ENCODE results near the gene DEFB129. TPM values are rescaled to one million over a fixed set of nuclear protein-coding genes. Genes with fewer than 3 reads are reported as not detected.

DEFB129 gene
- total and polyA plus RNA-seq, 2 experiments from 2014 or later, result not detected

- H3F3A ChIP-seq (replicated peaks; ENCODE audit: low read depth), result peaks cover 22% of the 10 kb centered on the region
Observed at GRCh38 chr20:278607-279571, 51.8 kb downstream of the DEFB129 start.

More at GRCh38 chr20:278607-279571, 51.8 kb downstream of the DEFB129 start:
- peak overlapping the region; percentile 92 for H3K27ac ChIP-seq (ENCODE audit: low read depth)
- peak overlapping the region; percentile 77 for H3K4me2 ChIP-seq
- H3K27me3 Mint-ChIP-seq (ENCODE audit: insufficient read depth, low read depth, poor library complexity), result peaks cover 12% of the 10 kb centered on the region
- H3K36me3 ChIP-seq (ENCODE audit: insufficient read depth), result 0 out of 2 replicates have a peak, but pooled peaks cover 4% of the 10 kb centered on the region
- H4K20me1 ChIP-seq (replicated peaks; ENCODE audit: insufficient read depth), result peaks cover 11% of the 10 kb centered on the region
- peak overlapping the region; percentile 70 for H3K4me3 Mint-ChIP-seq
- DNase-seq (ENCODE audit: low spot score) (peak; percentile 90), ATAC-seq (peak; percentile 70)
- peak overlapping the region; percentile 63 for H2AFZ ChIP-seq
- no peaks in the 10 kb centered on the region for H3K27me3 ChIP-seq (ENCODE audit: insufficient read depth)
- peak overlapping the region; percentile 50 for H3K4me3 ChIP-seq
- H3K4me1 Mint-ChIP-seq, result peaks cover 8% of the 10 kb centered on the region
- peaks cover 63% of the 10 kb centered on the region for H3K36me3 Mint-ChIP-seq (ENCODE audit: low read depth)
- H3K9me3 Mint-ChIP-seq, result 0 out of 3 replicates have a peak, but pooled peaks cover 7% of the 10 kb centered on the region
- peak overlapping the region; percentile 83 for H3K27ac Mint-ChIP-seq
- TF ChIP-seq POLR2AphosphoS5 (IDR thresholded peaks at IDR 0.05; ENCODE audit: low read depth) (peak; percentile 45), CTCF (conservative IDR thresholded peaks at IDR 0.05; ENCODE audit: low read depth in 2 of 2) (peak; percentile 47 to 71), ETS1 (IDR thresholded peaks at IDR 0.05) (no peak), STAT1 (IDR thresholded peaks at IDR 0.05; ENCODE audit: unreplicated experiment) (no peak), NANOG (IDR thresholded peaks at IDR 0.05; ENCODE audit: borderline replicate concordance) (no peak)
- H3K79me2 ChIP-seq (replicated peaks; ENCODE audit: insufficient read depth), result no peaks in the 10 kb centered on the region
- H3K9me2 ChIP-seq (ENCODE audit: insufficient read depth), result no peaks in the 10 kb centered on the region
- peaks cover 6% of the 10 kb centered on the region; the same call in 1 of the 2 replicates for H3K4me1 ChIP-seq (ENCODE audit: insufficient read depth)

Other genes with a start within 250 kb of the DEFB129 start
- not detected in 2 replicates for gene DEFB125, start 139.6 kb upstream of the DEFB129 start, total RNA-seq (2014; rRNA removed; shearing (Covaris generic))
- gene DEFB125, start 139.6 kb upstream of the DEFB129 start, polyA plus RNA-seq (2016; fragmentation: Nextera tagmentation; extraction: Ambion mirVana), result not detected in 2 replicates
- not detected in 2 replicates for gene DEFB126, start 84.7 kb upstream of the DEFB129 start, total RNA-seq (2014; rRNA removed; shearing (Covaris generic))
- gene DEFB126, start 84.7 kb upstream of the DEFB129 start, polyA plus RNA-seq (2016; fragmentation: Nextera tagmentation; extraction: Ambion mirVana), result not detected in 2 replicates
- not detected in 2 replicates for gene DEFB127, start 69.8 kb upstream of the DEFB129 start, total RNA-seq (2014; rRNA removed; shearing (Covaris generic))
- gene DEFB127, start 69.8 kb upstream of the DEFB129 start, polyA plus RNA-seq (2016; fragmentation: Nextera tagmentation; extraction: Ambion mirVana), result not detected in 2 replicates
- not detected in 2 replicates for gene DEFB128, start 37.5 kb upstream of the DEFB129 start, total RNA-seq (2014; rRNA removed; shearing (Covaris generic))
- not detected in 2 replicates for gene DEFB128, start 37.5 kb upstream of the DEFB129 start, polyA plus RNA-seq (2016; fragmentation: Nextera tagmentation; extraction: Ambion mirVana)
- not detected in 2 replicates for gene DEFB132, start 30.5 kb downstream of the DEFB129 start, total RNA-seq (2014; rRNA removed; shearing (Covaris generic))
- gene DEFB132, start 30.5 kb downstream of the DEFB129 start, polyA plus RNA-seq (2016; fragmentation: Nextera tagmentation; extraction: Ambion mirVana), result not detected in 2 replicates
- 14.6 and 17.8 TPM in 2 replicates for gene C20orf96, start 63.5 kb downstream of the DEFB129 start, total RNA-seq (2014; rRNA removed; shearing (Covaris generic))
- gene C20orf96, start 63.5 kb downstream of the DEFB129 start, polyA plus RNA-seq (2016; fragmentation: Nextera tagmentation; extraction: Ambion mirVana), result 29.0 and 36.3 TPM in 2 replicates
- 65.8 and 66.3 TPM in 2 replicates for gene ZCCHC3, start 70.3 kb downstream of the DEFB129 start, total RNA-seq (2014; rRNA removed; shearing (Covaris generic))
- 26.5 and 31.3 TPM in 2 replicates for gene ZCCHC3, start 70.3 kb downstream of the DEFB129 start, polyA plus RNA-seq (2016; fragmentation: Nextera tagmentation; extraction: Ambion mirVana)
- 29.0 and 32.0 TPM in 2 replicates for gene SOX12, start 98.3 kb downstream of the DEFB129 start, total RNA-seq (2014; rRNA removed; shearing (Covaris generic))
- gene SOX12, start 98.3 kb downstream of the DEFB129 start, polyA plus RNA-seq (2016; fragmentation: Nextera tagmentation; extraction: Ambion mirVana), result 14.1 and 16.1 TPM in 2 replicates
- gene NRSN2, start 119.9 kb downstream of the DEFB129 start, total RNA-seq (2014; rRNA removed; shearing (Covaris generic)), result 14.4 and 19.8 TPM in 2 replicates
- 17.9 and 23.2 TPM in 2 replicates for gene NRSN2, start 119.9 kb downstream of the DEFB129 start, polyA plus RNA-seq (2016; fragmentation: Nextera tagmentation; extraction: Ambion mirVana)
- gene TRIB3, start 153.5 kb downstream of the DEFB129 start, total RNA-seq (2014; rRNA removed; shearing (Covaris generic)), result 13.7 and 21.0 TPM in 2 replicates
- gene TRIB3, start 153.5 kb downstream of the DEFB129 start, polyA plus RNA-seq (2016; fragmentation: Nextera tagmentation; extraction: Ambion mirVana), result 5.8 and 6.9 TPM in 2 replicates
- 56.8 and 65.3 TPM in 2 replicates for gene RBCK1, start 181.0 kb downstream of the DEFB129 start, total RNA-seq (2014; rRNA removed; shearing (Covaris generic))
- gene RBCK1, start 181.0 kb downstream of the DEFB129 start, polyA plus RNA-seq (2016; fragmentation: Nextera tagmentation; extraction: Ambion mirVana), result 46.5 and 52.6 TPM in 2 replicates
- gene TBC1D20, start 235.3 kb downstream of the DEFB129 start, total RNA-seq (2014; rRNA removed; shearing (Covaris generic)), result 15.0 and 15.2 TPM in 2 replicates
- gene TBC1D20, start 235.3 kb downstream of the DEFB129 start, polyA plus RNA-seq (2016; fragmentation: Nextera tagmentation; extraction: Ambion mirVana), result 4.8 and 5.0 TPM in 2 replicates

Measured in GM23338 (cell line).